Measurements from ENCODE around the gene ZG16B. TPM values are rescaled to one million over a fixed set of nuclear protein-coding genes. Genes with fewer than 3 reads are reported as not detected.
A peak's percentile ranks its signal among the peaks of the same experiment; 100 is the strongest.

Gene ZG16B
- total RNA-seq, 3 donors from 2014 or later: 6.8 to 40.7 (median 24.3) TPM

GRCh38 chr16:2871926-2872325 lies 41.8 kb downstream of the ZG16B start:
- Histone ChIP-seq H3K36me3 (ENCODE audit: low read depth) (no peaks in the 10 kb centered on the region), H3K9me3 (no peaks in the 10 kb centered on the region), H3K4me1 (ENCODE audit: low read depth) (no peaks in the 10 kb centered on the region), H3K4me3 (no peak overlapping the region)
- DNase-seq: no peak
- ATAC-seq: no peak
- intact Hi-C loops (cut with DNase I, micrococcal nuclease): loop anchor here (5.0 to 10.0 kb wide), 2 partner anchors 50 to 53 kb away; no protein-coding TSS in a partner anchor
- TF ChIP-seq, protein P1, sequence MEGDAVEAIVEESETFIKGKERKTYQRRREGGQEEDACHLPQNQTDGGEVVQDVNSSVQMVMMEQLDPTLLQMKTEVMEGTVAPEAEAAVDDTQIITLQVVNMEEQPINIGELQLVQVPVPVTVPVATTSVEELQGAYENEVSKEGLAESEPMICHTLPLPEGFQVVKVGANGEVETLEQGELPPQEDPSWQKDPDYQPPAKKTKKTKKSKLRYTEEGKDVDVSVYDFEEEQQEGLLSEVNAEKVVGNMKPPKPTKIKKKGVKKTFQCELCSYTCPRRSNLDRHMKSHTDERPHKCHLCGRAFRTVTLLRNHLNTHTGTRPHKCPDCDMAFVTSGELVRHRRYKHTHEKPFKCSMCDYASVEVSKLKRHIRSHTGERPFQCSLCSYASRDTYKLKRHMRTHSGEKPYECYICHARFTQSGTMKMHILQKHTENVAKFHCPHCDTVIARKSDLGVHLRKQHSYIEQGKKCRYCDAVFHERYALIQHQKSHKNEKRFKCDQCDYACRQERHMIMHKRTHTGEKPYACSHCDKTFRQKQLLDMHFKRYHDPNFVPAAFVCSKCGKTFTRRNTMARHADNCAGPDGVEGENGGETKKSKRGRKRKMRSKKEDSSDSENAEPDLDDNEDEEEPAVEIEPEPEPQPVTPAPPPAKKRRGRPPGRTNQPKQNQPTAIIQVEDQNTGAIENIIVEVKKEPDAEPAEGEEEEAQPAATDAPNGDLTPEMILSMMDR (IDR thresholded peaks at IDR 0.05): no peak

GRCh38 chr16:2874032-2874911 lies 44.2 kb downstream of the ZG16B start:
- H3K4me3 ChIP-seq: no peak overlapping the region
- H3K36me3 ChIP-seq (ENCODE audit: low read depth): no peaks in the 10 kb centered on the region
- H3K9me3 ChIP-seq: no peaks in the 10 kb centered on the region
- ATAC-seq (no peak), DNase-seq (no peak)
- TF ChIP-seq, protein P1 (IDR thresholded peaks at IDR 0.05): no peak
- intact Hi-C loops (cut with DNase I, micrococcal nuclease): loop anchor here (5.0 to 10.0 kb wide), 2 partner anchors 48 to 51 kb away; no protein-coding TSS in a partner anchor
- H3K4me1 ChIP-seq (ENCODE audit: low read depth): no peaks in the 10 kb centered on the region

- DNase-seq: peak; percentile 80 to 84 (median 84)
- intact Hi-C loops (cut with DNase I, micrococcal nuclease): loop anchor here (5.0 to 10.0 kb wide), 2 partner anchors 47 to 50 kb away; no protein-coding TSS in a partner anchor
Observed at GRCh38 chr16:2874912-2875362, 44.8 kb downstream of the ZG16B start.

DNA sequence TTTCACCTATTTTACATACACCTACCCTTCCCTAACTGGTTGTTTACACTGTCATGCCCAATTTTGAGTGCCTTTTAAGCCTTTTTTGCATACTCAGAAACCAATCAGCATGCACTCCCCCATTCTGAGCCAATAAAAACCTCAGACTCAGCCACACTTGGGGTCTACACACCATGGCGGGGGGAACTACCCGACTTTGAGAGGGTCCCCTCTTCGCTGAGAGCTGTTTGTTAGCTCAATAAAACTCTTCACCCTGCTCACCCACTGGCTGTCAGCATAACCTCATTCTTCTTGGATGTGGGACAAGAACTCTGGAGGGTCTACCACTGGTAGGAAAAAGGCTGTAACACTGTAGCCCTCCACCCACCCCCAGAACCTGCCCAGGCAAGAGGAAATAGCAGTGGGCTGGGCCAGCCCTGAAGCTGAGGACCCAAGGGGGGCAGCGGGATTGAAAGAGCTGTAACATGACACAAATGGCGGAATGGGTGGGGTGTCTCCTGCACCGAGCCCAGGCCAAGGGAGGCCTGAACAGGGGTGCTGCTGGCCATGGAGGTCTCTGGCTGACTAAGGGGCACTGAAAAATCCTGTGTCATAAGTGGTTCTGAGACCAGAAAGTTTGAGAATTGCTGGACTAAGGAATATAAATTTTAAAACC lies 49.9 kb downstream of the ZG16B start:
- no peaks in the 10 kb centered on the region for H3K36me3 ChIP-seq (ENCODE audit: low read depth)
- no peak for DNase-seq
- H3K4me1 ChIP-seq (ENCODE audit: low read depth): peaks cover 6% of the 10 kb centered on the region
- TF ChIP-seq, protein P1 (IDR thresholded peaks at IDR 0.05): no peak
- H3K4me3 ChIP-seq: no peak overlapping the region
- ATAC-seq: no peak
- intact Hi-C loops (cut with DNase I, micrococcal nuclease): loop anchor here in 1 of 2 donors (10.0 kb wide), 1 partner anchor 45 kb away; no protein-coding TSS in a partner anchor
- no peaks in the 10 kb centered on the region for H3K9me3 ChIP-seq

More at GRCh38 chr16:2874912-2875362, 44.8 kb downstream of the ZG16B start:
- ATAC-seq: peak; percentile 100
- no peaks in the 10 kb centered on the region for H3K36me3 ChIP-seq (ENCODE audit: low read depth)
- H3K9me3 ChIP-seq: no peaks in the 10 kb centered on the region
- no peak overlapping the region for H3K4me3 ChIP-seq
- TF ChIP-seq, protein P1 (IDR thresholded peaks at IDR 0.05): peak; percentile 88
- no peaks in the 10 kb centered on the region for H3K4me1 ChIP-seq (ENCODE audit: low read depth)

Other genes with a start within 250 kb of the ZG16B start
- 10 to 100 TPM; 28.2 to 80.7 (median 48.5) TPM for gene KCTD5, start 147.8 kb upstream of the ZG16B start, total RNA-seq
- gene PRSS27, start 110.1 kb upstream of the ZG16B start, total RNA-seq: 1 to 10 TPM; 1.1 to 2.2 (median 1.4) TPM
- gene SRRM2, start 77.7 kb upstream of the ZG16B start, total RNA-seq: 100 to 1,000 TPM; 538 to 819 (median 692) TPM
- 100 to 1,000 TPM; 231 to 296 (median 285) TPM for gene ELOB, start 53.0 kb upstream of the ZG16B start, total RNA-seq
- not detected for gene PRSS33, start 42.7 kb upstream of the ZG16B start, total RNA-seq
- not detected for gene PRSS41, start 31.8 kb upstream of the ZG16B start, total RNA-seq
- 1 to 10 TPM in 1 of 3 donors, under 1 TPM in 2; 0.51 to 4.1 (median 0.58) TPM for gene PRSS21, start 13.1 kb upstream of the ZG16B start, total RNA-seq
- gene PRSS22, start 27.9 kb downstream of the ZG16B start, total RNA-seq: 10 to 100 TPM in 1 of 3 donors, 1 to 10 TPM in 2; 1.6 to 29.0 (median 1.9) TPM
- 10 to 100 TPM; 23.3 to 26.9 (median 25.3) TPM for gene FLYWCH2, start 52.9 kb downstream of the ZG16B start, total RNA-seq
- gene FLYWCH1, start 81.6 kb downstream of the ZG16B start, total RNA-seq: 10 to 100 TPM; 26.6 to 46.0 (median 34.3) TPM
- gene KREMEN2, start 134.0 kb downstream of the ZG16B start, total RNA-seq: 1 to 10 TPM in 2 of 3 donors, under 1 TPM in 1; 0.22 to 1.7 (median 1.3) TPM
- gene PAQR4, start 139.0 kb downstream of the ZG16B start, total RNA-seq: 10 to 100 TPM in 1 of 3 donors, 1 to 10 TPM in 2; 4.2 to 16.1 (median 8.0) TPM
- gene PKMYT1, start 150.1 kb downstream of the ZG16B start, total RNA-seq: 10 to 100 TPM in 1 of 3 donors, 1 to 10 TPM in 2; 3.1 to 20.0 (median 6.9) TPM
- under 1 TPM; 0.14 to 0.61 (median 0.47) TPM for gene CLDN9, start 182.6 kb downstream of the ZG16B start, total RNA-seq
- not detected for gene CLDN6, start 187.9 kb downstream of the ZG16B start, total RNA-seq
- 1 to 10 TPM; 5.4 to 8.6 (median 6.7) TPM for gene TNFRSF12A, start 190.1 kb downstream of the ZG16B start, total RNA-seq
- 10 to 100 TPM; 19.7 to 33.3 (median 26.5) TPM for gene HCFC1R1, start 193.6 kb downstream of the ZG16B start, total RNA-seq
- 10 to 100 TPM; 23.7 to 26.0 (median 25.7) TPM for gene THOC6, start 193.7 kb downstream of the ZG16B start, total RNA-seq
- 100 to 1,000 TPM in 1 of 3 donors, 10 to 100 TPM in 2; 49.1 to 102 (median 75.5) TPM for gene BICDL2, start 206.6 kb downstream of the ZG16B start, total RNA-seq
- gene MMP25, start 216.3 kb downstream of the ZG16B start, total RNA-seq: 1 to 10 TPM in 2 of 3 donors, under 1 TPM in 1; 0.69 to 4.0 (median 2.1) TPM
- 100 to 1,000 TPM; 394 to 627 (median 413) TPM for gene IL32, start 235.3 kb downstream of the ZG16B start, total RNA-seq